SK-N-MC (cell line): ENCODE data around the gene CRELD1.

ENCODE experiments used
- DNase-seq: peaks from one replicate; pipeline ENCODE4 v3.0.0-alpha.2; 2011; ENCODE audit warnings: low read depth, low spot score
- H3K27ac ChIP-seq: fragments of 200-600 bp; sonication (generic); 2 replicates; pipeline ENCODE4 v1.5.1; 2016; ENCODE audit warnings: mixed run types
- H3K36me3 ChIP-seq: fragments of 200-600 bp; sonication (generic); 2 replicates; pipeline ENCODE4 v1.6.1; 2017; ENCODE audit warnings: antibody characterized with exemption, low read length, mixed read lengths; ENCODE audit not compliant: insufficient read depth
- H3K4me3 ChIP-seq: fragments of 200-600 bp; sonication (generic); 2 replicates; pipeline ENCODE4 v1.5.1; 2016
- H3K9ac ChIP-seq: fragments of 200-600 bp; sonication (generic); 2 replicates; pipeline ENCODE4 v1.8.0; 2017; ENCODE audit warnings: mixed run types, mixed read lengths; ENCODE audit not compliant: insufficient read length
- H3K9me3 ChIP-seq: fragments of 200-600 bp; sonication (generic); 2 replicates; pipeline ENCODE4 v1.6.1; 2017; ENCODE audit warnings: low read depth, mild to moderate bottlenecking, antibody characterized with exemption, low read length, moderate library complexity, mixed read lengths
- EZH2 ChIP-seq: fragments of 200-600 bp; sonication (generic); IDR thresholded peaks from one replicate; pipeline ENCODE4 v1.6.1; 2017; ENCODE audit warnings: antibody characterized with exemption
- FOXP2 ChIP-seq: optimal IDR thresholded peaks from 2 replicates; pipeline ENCODE3; 2011; ENCODE audit warnings: mild to moderate bottlenecking, moderate library complexity; ENCODE audit not compliant: insufficient read depth; ENCODE audit errors: extremely low read length, control extremely low read depth
- POLR2AphosphoS5 ChIP-seq: IDR thresholded peaks from 2 replicates; pipeline ENCODE4 v1.6.1; 2012; ENCODE audit warnings: mild to moderate bottlenecking, low read depth, low read length, borderline replicate concordance

CRELD1 gene

DNA sequence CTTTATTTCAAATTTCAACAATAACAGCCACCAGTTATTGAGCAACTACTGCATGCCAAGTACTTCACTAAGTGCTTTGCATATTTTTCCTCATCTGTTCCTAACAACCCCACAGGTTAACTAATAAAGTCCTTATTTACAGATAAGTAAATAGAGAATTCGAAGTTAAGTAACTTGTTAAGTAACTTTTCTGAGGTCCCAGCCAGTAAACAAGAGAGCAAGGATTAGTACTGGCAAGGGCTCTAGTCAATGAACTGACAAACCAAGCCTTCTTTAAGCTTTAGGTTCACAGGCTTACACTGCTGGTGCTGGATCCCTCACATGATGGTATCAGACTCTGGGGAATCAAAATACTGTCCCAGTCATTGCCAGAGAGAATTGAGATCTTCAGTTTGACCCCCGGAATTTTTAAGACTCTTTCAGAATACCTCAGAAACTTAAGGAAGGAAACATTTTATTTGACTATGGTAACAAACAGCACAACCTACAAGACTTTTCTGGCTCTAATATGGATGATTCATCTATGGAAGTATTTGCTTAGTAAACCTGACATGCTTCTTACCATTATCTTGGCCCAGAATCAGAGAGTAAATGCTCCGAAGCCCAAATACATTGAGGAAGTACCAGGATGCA, 36.5 kb downstream of the CRELD1 start:
- TF ChIP-seq FOXP2: no peak
- TF ChIP-seq POLR2AphosphoS5: no peak
- TF ChIP-seq EZH2: no peak
- Histone ChIP-seq H3K9me3 (no peaks in the 10 kb centered on the region), H3K9ac (no peak overlapping the region), H3K36me3 (peaks cover 20% of the 10 kb centered on the region; the same call in 1 of the 2 replicates), H3K4me3 (no peak overlapping the region), H3K27ac (no peak overlapping the region)
- no peak for DNase-seq

GRCh38 chr3:9976721-9977709, 43.4 kb downstream of the CRELD1 start:
- H3K4me3 ChIP-seq: no peak overlapping the region
- H3K9ac ChIP-seq: no peak overlapping the region
- no peak for TF ChIP-seq FOXP2
- TF ChIP-seq POLR2AphosphoS5: no peak
- no peak for TF ChIP-seq EZH2
- DNase-seq: no peak
- no peaks in the 10 kb centered on the region for H3K9me3 ChIP-seq
- H3K27ac ChIP-seq: peak overlapping the region; percentile 54; the same call in 1 of the 2 replicates
- H3K36me3 ChIP-seq: peaks cover 6% of the 10 kb centered on the region; the same call in 1 of the 2 replicates

- peaks cover 3% of the 10 kb centered on the region; the same call in 1 of the 2 replicates for H3K36me3 ChIP-seq
- no peak for DNase-seq
- H3K27ac ChIP-seq: no peak overlapping the region
- no peaks in the 10 kb centered on the region for H3K9me3 ChIP-seq
- H3K9ac ChIP-seq: no peak overlapping the region
- no peak for TF ChIP-seq EZH2
- no peak overlapping the region for H3K4me3 ChIP-seq
Measured at GRCh38 chr3:9978710-9979305, 45.2 kb downstream of the CRELD1 start.

GRCh38 chr3:9980251-9980650, 46.6 kb downstream of the CRELD1 start:
- peaks cover 3% of the 10 kb centered on the region; the same call in 1 of the 2 replicates for H3K36me3 ChIP-seq
- TF ChIP-seq FOXP2: no peak
- no peak for TF ChIP-seq POLR2AphosphoS5
- TF ChIP-seq EZH2: no peak

GRCh38 chr3:9986230-9986725, 52.6 kb downstream of the CRELD1 start:
- Histone ChIP-seq H3K9ac (peak overlapping the region; percentile 76), H3K36me3 (no peaks in the 10 kb centered on the region), H3K27ac (no peak overlapping the region), H3K9me3 (no peaks in the 10 kb centered on the region), H3K4me3 (peak overlapping the region; percentile 86)
- DNase-seq: no peak
- no peak for TF ChIP-seq EZH2
- TF ChIP-seq POLR2AphosphoS5: no peak
- TF ChIP-seq FOXP2: no peak

More at GRCh38 chr3:9980251-9980650, 46.6 kb downstream of the CRELD1 start:
- Histone ChIP-seq H3K27ac (no peak overlapping the region), H3K9me3 (no peaks in the 10 kb centered on the region), H3K4me3 (no peak overlapping the region), H3K9ac (no peak overlapping the region)
- DNase-seq: no peak

DNA sequence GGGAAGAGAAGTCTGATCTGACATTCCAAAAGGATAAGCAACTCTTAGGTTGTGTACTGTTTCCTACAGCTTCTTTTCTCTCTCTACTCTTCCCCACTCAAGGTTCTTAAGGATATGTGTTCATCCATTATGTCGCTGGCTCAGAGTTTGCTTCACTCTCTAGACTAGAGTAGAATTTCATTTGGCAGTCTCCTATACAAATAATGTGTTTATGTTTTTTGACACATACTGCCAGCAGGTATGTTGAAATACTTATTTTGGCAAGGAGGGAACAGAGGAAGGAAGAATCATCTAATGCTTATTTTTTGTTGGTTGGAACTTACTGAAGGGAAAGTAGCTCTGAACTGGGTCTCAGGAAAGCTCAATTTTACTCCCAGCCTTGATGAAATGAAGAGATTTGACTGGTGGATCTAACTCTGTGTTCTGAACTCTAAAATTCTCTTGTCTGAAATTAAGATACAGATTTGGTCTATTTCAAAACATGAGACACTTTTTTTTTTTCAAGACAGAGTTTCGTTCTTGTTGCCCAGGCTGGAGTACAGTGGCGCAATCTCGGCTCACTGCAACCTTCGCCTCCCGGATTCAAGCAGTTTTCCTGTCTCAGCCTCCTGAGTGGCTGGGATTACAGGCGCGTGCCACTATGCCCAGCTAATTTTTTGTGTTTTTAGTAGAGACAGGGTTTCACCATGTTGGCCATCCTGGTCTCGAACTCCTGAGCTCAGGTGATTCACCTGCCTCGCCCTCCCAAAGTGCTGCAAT, 60.6 kb downstream of the CRELD1 start:
- TF ChIP-seq EZH2 (no peak), FOXP2 (no peak), POLR2AphosphoS5 (no peak)
- no peak overlapping the region for H3K4me3 ChIP-seq
- no peak for DNase-seq
- no peak overlapping the region for H3K9ac ChIP-seq
- no peaks in the 10 kb centered on the region for H3K9me3 ChIP-seq
- H3K27ac ChIP-seq: no peak overlapping the region
- peaks cover 6% of the 10 kb centered on the region for H3K36me3 ChIP-seq
